NCI-H2196 (cell line): ENCODE data around the gene EFCAB14.
"Not testable (repeated sequence)": the region's sequence is repeated elsewhere in the genome, so short reads cannot be mapped to it uniquely, and the experiment has no call there.

Experiments used
- DNase-seq: peaks from one replicate; lab custom pipeline; 2025; ENCODE audit not compliant: unreplicated experiment; lab: John Stamatoyannopoulos, UW

Gene EFCAB14

GRCh38 chr1:46718727-46719622 lies at the start of gene EFCAB14:
EFCAB14 (minus strand) TSS chr1:46719114; CDS start chr1:46718087, 1,027 bp downstream.
- peak; percentile 97 for DNase-seq

GRCh38 chr1:46768445-46768844 lies 49.5 kb upstream of the EFCAB14 start:
- DNase-seq, result no peak

- peak; percentile 70 for DNase-seq
Measured at GRCh38 chr1:46767649-46768282, 48.9 kb upstream of the EFCAB14 start.

- DNase-seq, result no peak
Measured at GRCh38 chr1:46764402-46764801, 45.5 kb upstream of the EFCAB14 start.

GRCh38 chr1:46761740-46762139 lies 42.8 kb upstream of the EFCAB14 start:
- no peak for DNase-seq

GRCh38 chr1:46760558-46761166 lies 41.7 kb upstream of the EFCAB14 start:
- DNase-seq, result no peak

- no peak for DNase-seq
Measured at GRCh38 chr1:46757956-46758528, 39.1 kb upstream of the EFCAB14 start.

- peak; percentile 65 for DNase-seq
Measured at GRCh38 chr1:46757247-46757955, 38.5 kb upstream of the EFCAB14 start.

- DNase-seq, result no peak
Measured at GRCh38 chr1:46755121-46755520, 36.2 kb upstream of the EFCAB14 start.

GRCh38 chr1:46754707-46755106 lies 35.8 kb upstream of the EFCAB14 start:
- DNase-seq, result not testable (repeated sequence)

- DNase-seq, result no peak
Measured at GRCh38 chr1:46753985-46754384, 35.1 kb upstream of the EFCAB14 start.

GRCh38 chr1:46749921-46750404 lies 31.0 kb upstream of the EFCAB14 start:
- no peak for DNase-seq

- no peak for DNase-seq
Measured at GRCh38 chr1:46749404-46749803, 30.5 kb upstream of the EFCAB14 start.

- DNase-seq, result peak; percentile 64
Measured at GRCh38 chr1:46747683-46748288, 28.9 kb upstream of the EFCAB14 start.

- no peak for DNase-seq
Measured at GRCh38 chr1:46742069-46742468, 23.2 kb upstream of the EFCAB14 start.

GRCh38 chr1:46735708-46736324 lies 16.9 kb upstream of the EFCAB14 start:
- DNase-seq, result no peak

- not testable (repeated sequence) for DNase-seq
Measured at GRCh38 chr1:46728327-46728873, 9.5 kb upstream of the EFCAB14 start.

- DNase-seq, result no peak
Measured at GRCh38 chr1:46725736-46726108, 6.8 kb upstream of the EFCAB14 start.

- DNase-seq, result peak; percentile 84
Measured at GRCh38 chr1:46724991-46725735, 6.2 kb upstream of the EFCAB14 start.
